ENCODE data around the gene MSH3.

DNA sequence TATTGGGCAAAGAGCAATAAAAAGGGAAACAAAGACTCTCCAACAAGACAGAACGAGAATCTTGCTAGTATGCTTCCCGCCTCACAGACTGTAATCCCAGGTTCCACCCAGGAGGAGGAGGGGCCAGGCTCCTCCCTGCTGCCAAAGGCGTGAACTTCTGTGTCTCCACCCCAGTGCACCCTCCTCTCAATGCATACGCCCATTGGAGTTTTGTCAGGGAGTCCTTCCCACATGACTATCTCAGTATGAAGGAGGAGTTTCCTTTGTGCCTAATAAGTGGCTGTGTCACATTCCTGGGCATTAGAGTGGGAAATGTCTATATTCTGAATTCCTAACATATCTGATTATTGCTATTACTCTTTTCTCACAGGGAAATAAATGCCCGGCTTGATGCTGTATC, 106.7 kb downstream of the MSH3 start:
- TF ChIP-seq YY1 (IDR thresholded peaks at IDR 0.05; ENCODE audit: insufficient read depth, insufficient read length) = no peak
- no peak for TF ChIP-seq ZNF274 (IDR thresholded peaks at IDR 0.05; ENCODE audit: low read depth, low read length)
